Neuronal stem cell (in vitro differentiated cells): Measurements from ENCODE around the gene ETNK1.

ENCODE experiments used
- DNase-seq: peaks from one replicate; pipeline ENCODE4 v3.0.0-alpha.2; 2013; ENCODE audit warnings: low spot score
- H2AFZ ChIP-seq: one replicate; pipeline ENCODE4 v1.6.1; 2013; ENCODE audit warnings: mild to moderate bottlenecking, low read length, inconsistent platforms
- H2AK5ac ChIP-seq: 2 replicates; pipeline ENCODE4 v1.6.1; 2013; ENCODE audit warnings: low read depth, mild to moderate bottlenecking, inconsistent platforms, low read length, moderate library complexity, mixed read lengths
- H2BK120ac ChIP-seq: 2 replicates; pipeline ENCODE4 v1.6.1; 2013; ENCODE audit warnings: low read depth, mild to moderate bottlenecking, inconsistent platforms, low read length, moderate library complexity, mixed read lengths
- H2BK12ac ChIP-seq: one replicate; pipeline ENCODE4 v1.6.1; 2013; ENCODE audit warnings: low read length, inconsistent platforms
- H2BK15ac ChIP-seq: 2 replicates; pipeline ENCODE4 v1.6.1; 2013; ENCODE audit warnings: mild to moderate bottlenecking, low read length, inconsistent platforms, mixed read lengths
- H2BK5ac ChIP-seq: one replicate; pipeline ENCODE4 v1.6.1; 2013; ENCODE audit warnings: inconsistent platforms, mild to moderate bottlenecking, low read length, moderate library complexity
- H3K14ac ChIP-seq: one replicate; pipeline ENCODE4 v1.6.1; 2013; ENCODE audit warnings: low read length, inconsistent platforms
- H3K18ac ChIP-seq: 2 replicates; pipeline ENCODE4 v1.6.1; 2013; ENCODE audit warnings: low read length, inconsistent platforms
- H3K23ac ChIP-seq: 2 replicates; pipeline ENCODE4 v1.6.1; 2013; ENCODE audit warnings: low read depth, mild to moderate bottlenecking, mixed read lengths, low read length, inconsistent platforms; ENCODE audit not compliant: poor library complexity
- H3K27ac ChIP-seq: replicated peaks from 3 replicates; pipeline ENCODE4 v1.5.1; 2013; ENCODE audit warnings: low read length, inconsistent platforms
- H3K27me3 ChIP-seq, 3 experiments: 2 replicates each; pipeline ENCODE4 v1.6.1; 2013; ENCODE audit warnings: low read length in 3 of 3, mild to moderate bottlenecking in 2 of 3, inconsistent platforms in 1 of 3, low read depth in 1 of 3, mixed read lengths in 1 of 3, moderate library complexity in 1 of 3; ENCODE audit not compliant: control insufficient read depth in 3 of 3, insufficient read depth in 3 of 3
- H3K36me3 ChIP-seq, 2 donors: replicated peaks in 1 of 2; 2 replicates each; pipeline ENCODE4 v1.6.1; 2013; ENCODE audit warnings: low read length in 2 of 2; ENCODE audit not compliant: control insufficient read depth in 2 of 2, insufficient read depth in 2 of 2
- H3K4ac ChIP-seq: 2 replicates; pipeline ENCODE4 v1.6.1; 2013; ENCODE audit warnings: inconsistent platforms, mild to moderate bottlenecking, low read length, moderate library complexity
- H3K4me1 ChIP-seq, 2 donors: 1 replicate in 1 of 2; 2 replicates in 1 of 2; pipeline ENCODE4 v1.6.1; 2013; ENCODE audit warnings: low read length in 2 of 2, low read depth in 1 of 2; ENCODE audit not compliant: control insufficient read depth in 2 of 2, insufficient read depth in 1 of 2
- H3K4me2 ChIP-seq: one replicate; pipeline ENCODE4 v1.6.1; 2013; ENCODE audit warnings: mild to moderate bottlenecking, low read length, inconsistent platforms; ENCODE audit not compliant: insufficient read depth, poor library complexity, severe bottlenecking
- H3K4me3 ChIP-seq, 2 donors: 2 replicates each; pipeline ENCODE4 v1.5.1; 2013; ENCODE audit warnings: low read length in 2 of 2, mild to moderate bottlenecking in 2 of 2, inconsistent platforms in 1 of 2, moderate library complexity in 1 of 2
- H3K79me1 ChIP-seq: one replicate; pipeline ENCODE4 v1.6.1; 2013; ENCODE audit warnings: low read depth, mild to moderate bottlenecking, inconsistent platforms, low read length, moderate library complexity
- H3K9ac ChIP-seq: one replicate; pipeline ENCODE4 v1.6.1; 2013; ENCODE audit warnings: mild to moderate bottlenecking, low read depth, low read length, inconsistent platforms; ENCODE audit not compliant: poor library complexity
- H3K9me3 ChIP-seq, 2 donors: replicated peaks in 1 of 2; 2 replicates each; pipeline versions ENCODE3 to v1.6.1; 2013; ENCODE audit warnings: low read length in 2 of 2, mild to moderate bottlenecking in 2 of 2, inconsistent platforms in 1 of 2, low read depth in 1 of 2, mixed read lengths in 1 of 2, moderate library complexity in 1 of 2; ENCODE audit not compliant: control insufficient read depth in 2 of 2, insufficient read depth in 1 of 2
- H4K8ac ChIP-seq: one replicate; pipeline ENCODE4 v1.6.1; 2013; ENCODE audit warnings: low read depth, mild to moderate bottlenecking, inconsistent platforms, low read length, moderate library complexity
- H4K91ac ChIP-seq: one replicate; pipeline ENCODE4 v1.6.1; 2013; ENCODE audit warnings: low read length, low read depth, mild to moderate bottlenecking, inconsistent platforms; ENCODE audit not compliant: poor library complexity
- WGBS, 2 donors: extraction: QIAGEN DNeasy Blood & Tissue Kit; methylation state at CpG; one replicate each; pipeline ENCODE4 v1.1.7; 2013; ENCODE audit warnings: missing lambda C conversion rate in 2 of 2, mixed read lengths in 1 of 2; ENCODE audit not compliant: insufficient read length in 2 of 2, insufficient replicate concordance in 1 of 2; ENCODE audit errors: extremely low coverage in 2 of 2; 5-methylcytosine and 5-hydroxymethylcytosine counted together

Gene ETNK1

DNA sequence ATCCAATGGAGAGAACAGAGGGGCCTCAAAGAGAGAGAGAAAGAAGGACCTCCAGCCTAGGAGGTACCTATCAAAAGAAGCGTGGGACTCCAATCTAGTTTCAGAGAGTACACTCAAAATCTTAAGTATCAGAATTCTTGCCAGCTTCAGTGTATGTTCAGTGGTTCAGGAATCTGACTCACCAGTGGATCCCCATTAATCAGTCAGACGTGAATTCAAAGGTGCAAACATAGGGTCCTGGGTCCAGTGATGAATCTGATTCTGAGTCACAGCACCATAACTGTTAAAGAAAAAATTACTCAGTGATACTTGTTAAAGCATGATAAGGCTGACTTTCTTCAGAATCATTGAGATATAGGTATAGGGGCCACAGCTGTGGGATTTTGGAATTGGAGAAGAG, 33.2 kb downstream of the ETNK1 start:
- Histone ChIP-seq H3K9me3 (no peaks in the 10 kb centered on the region), H3K4me2 (no peak overlapping the region), H2BK5ac (no peak overlapping the region), H3K4me3 (no peak overlapping the region), H3K23ac (no peak overlapping the region), H2AK5ac (no peak overlapping the region), H2AFZ (no peak overlapping the region), H3K9ac (no peak overlapping the region), H3K18ac (no peak overlapping the region), H2BK120ac (no peak overlapping the region), H3K27me3 (no peaks in the 10 kb centered on the region), H3K4ac (no peak overlapping the region), H3K27ac (no peak overlapping the region), H4K8ac (no peak overlapping the region), H2BK12ac (no peak overlapping the region), H3K36me3 (peaks cover 0 to 69% of the 10 kb centered on the region in 2 donors), H2BK15ac (no peak overlapping the region), H3K14ac (no peak overlapping the region), H3K79me1 (no peaks in the 10 kb centered on the region), H4K91ac (no peak overlapping the region), H3K4me1 (no peaks in the 10 kb centered on the region)
- no CpG with 5 or more reads among the region's 2 CpGs for WGBS, 2 donors
- DNase-seq: no peak

DNA sequence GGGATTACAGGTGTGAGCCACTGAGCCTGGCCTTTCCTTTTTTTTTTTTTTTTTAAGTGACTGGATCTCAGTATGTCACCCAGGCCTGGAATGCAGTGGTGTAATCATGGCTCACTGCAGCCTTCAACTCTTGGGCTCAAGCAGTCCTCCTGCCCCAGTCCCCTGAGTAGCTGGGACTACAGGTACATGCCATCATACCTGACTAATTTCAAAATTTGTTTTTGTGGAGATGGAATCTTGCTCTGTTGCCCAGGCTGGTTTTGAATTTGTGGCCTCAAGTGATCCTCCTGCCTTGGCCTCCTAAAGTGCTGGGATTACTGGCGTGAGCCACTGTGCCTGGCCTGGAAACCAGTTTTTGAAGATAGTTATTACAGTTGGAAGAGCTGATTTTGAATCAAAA, 37.4 kb downstream of the ETNK1 start:
- H3K9me3 ChIP-seq: no peaks in the 10 kb centered on the region
- H3K4ac ChIP-seq: no peak overlapping the region
- DNase-seq: no peak
- H2BK120ac ChIP-seq: no peak overlapping the region
- H3K14ac ChIP-seq: no peak overlapping the region
- no peaks in the 10 kb centered on the region for H3K4me1 ChIP-seq
- H3K4me2 ChIP-seq: no peak overlapping the region
- H2AFZ ChIP-seq: no peak overlapping the region
- no CpG with 5 or more reads among the region's 1 CpG for WGBS, 2 donors
- H3K27ac ChIP-seq: no peak overlapping the region
- no peaks in the 10 kb centered on the region for H3K79me1 ChIP-seq
- no peak overlapping the region for H4K91ac ChIP-seq
- H3K27me3 ChIP-seq: no peaks in the 10 kb centered on the region
- H2BK12ac ChIP-seq: no peak overlapping the region
- H3K4me3 ChIP-seq: no peak overlapping the region
- peaks cover 0 to 88% of the 10 kb centered on the region in 2 donors for H3K36me3 ChIP-seq
- no peak overlapping the region for H4K8ac ChIP-seq
- no peak overlapping the region for H3K9ac ChIP-seq
- no peak overlapping the region for H3K18ac ChIP-seq
- no peak overlapping the region for H3K23ac ChIP-seq
- H2AK5ac ChIP-seq: no peak overlapping the region
- no peak overlapping the region for H2BK15ac ChIP-seq
- no peak overlapping the region for H2BK5ac ChIP-seq

DNA sequence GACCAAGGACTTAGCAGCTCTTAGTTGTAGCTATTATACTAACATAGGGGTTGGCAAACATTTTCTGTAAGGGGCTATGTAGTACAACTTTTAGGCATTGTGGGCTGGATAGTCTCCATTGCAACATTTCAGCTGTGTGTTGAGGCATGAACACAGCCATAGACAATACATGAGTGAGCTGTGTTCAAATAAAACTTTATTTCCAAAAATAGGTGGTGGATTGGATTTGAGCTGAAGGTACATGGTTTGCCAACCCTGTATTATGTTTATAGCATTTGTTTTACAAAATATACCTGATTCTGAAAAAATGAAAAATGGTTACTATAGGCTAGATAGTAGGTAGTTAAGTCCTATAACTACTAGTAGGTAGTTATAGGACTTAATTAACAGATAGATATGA, 40.5 kb downstream of the ETNK1 start:
- H3K14ac ChIP-seq: no peak overlapping the region
- H2BK15ac ChIP-seq: no peak overlapping the region
- H4K8ac ChIP-seq: no peak overlapping the region
- no peaks in the 10 kb centered on the region for H3K79me1 ChIP-seq
- H3K4me3 ChIP-seq: no peak overlapping the region
- no peaks in the 10 kb centered on the region for H3K4me1 ChIP-seq
- H3K27me3 ChIP-seq: no peaks in the 10 kb centered on the region
- no peak for DNase-seq
- peaks cover 0 to 92% of the 10 kb centered on the region in 2 donors for H3K36me3 ChIP-seq
- H3K4ac ChIP-seq: no peak overlapping the region
- no peak overlapping the region for H4K91ac ChIP-seq
- H3K27ac ChIP-seq: no peak overlapping the region
- H3K23ac ChIP-seq: no peak overlapping the region
- no peak overlapping the region for H3K4me2 ChIP-seq
- H2AK5ac ChIP-seq: no peak overlapping the region
- H2BK120ac ChIP-seq: no peak overlapping the region
- no peak overlapping the region for H2AFZ ChIP-seq
- no peak overlapping the region for H3K18ac ChIP-seq
- no peak overlapping the region for H2BK5ac ChIP-seq
- H3K9me3 ChIP-seq: no peaks in the 10 kb centered on the region
- H3K9ac ChIP-seq: no peak overlapping the region
- no peak overlapping the region for H2BK12ac ChIP-seq

DNA sequence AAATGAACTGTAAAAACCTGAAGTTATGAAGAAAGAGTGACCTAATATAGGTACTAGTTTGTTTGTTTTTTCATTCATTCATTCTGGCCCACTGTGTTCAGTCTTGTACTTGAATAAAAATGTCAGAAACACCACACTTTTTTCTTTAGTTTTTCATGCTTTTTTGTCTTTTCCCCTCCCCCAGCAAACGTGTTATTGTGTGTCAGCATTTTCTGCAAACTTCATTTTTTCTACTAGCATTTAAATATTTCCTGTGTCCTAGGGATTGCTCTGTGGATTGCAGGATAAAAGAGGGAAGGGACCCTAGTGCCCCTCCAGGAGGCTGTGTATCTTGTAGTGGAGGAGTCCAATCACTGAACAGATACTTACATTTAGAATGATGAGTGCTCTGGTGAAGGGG, 42.2 kb downstream of the ETNK1 start:
- no peak overlapping the region for H3K4me2 ChIP-seq
- H4K91ac ChIP-seq: no peak overlapping the region
- no peak overlapping the region for H2AFZ ChIP-seq
- no peaks in the 10 kb centered on the region for H3K4me1 ChIP-seq
- H2BK12ac ChIP-seq: no peak overlapping the region
- H2AK5ac ChIP-seq: no peak overlapping the region
- no peak overlapping the region for H3K9ac ChIP-seq
- no CpG with 5 or more reads among the region's 1 CpG for WGBS, 2 donors
- H3K79me1 ChIP-seq: no peaks in the 10 kb centered on the region
- no peak overlapping the region for H2BK15ac ChIP-seq
- peaks cover 0 to 93% of the 10 kb centered on the region in 2 donors for H3K36me3 ChIP-seq
- H3K14ac ChIP-seq: no peak overlapping the region
- H3K4ac ChIP-seq: no peak overlapping the region
- no peak for DNase-seq
- no peak overlapping the region for H2BK5ac ChIP-seq
- no peak overlapping the region for H3K18ac ChIP-seq
- H2BK120ac ChIP-seq: no peak overlapping the region
- H3K9me3 ChIP-seq: peaks cover 0 to 3% of the 10 kb centered on the region in 2 donors
- H3K27ac ChIP-seq: no peak overlapping the region
- H3K4me3 ChIP-seq: no peak overlapping the region
- H3K23ac ChIP-seq: no peak overlapping the region
- no peaks in the 10 kb centered on the region for H3K27me3 ChIP-seq
- H4K8ac ChIP-seq: no peak overlapping the region
